Subcutaneous abdominal adipose tissue (tissue), 5 donors: ENCODE data around the gene OTUD5.

Experiments used
- H3K27ac ChIP-seq: one replicate; pipeline ENCODE4 v1.7.0; 2013; ENCODE audit warnings: low read depth, mild to moderate bottlenecking, inconsistent platforms, low read length, moderate library complexity
- H3K27me3 ChIP-seq, 5 donors: one replicate each; pipeline ENCODE4 v1.7.0; 2013; ENCODE audit warnings: low read length in 5 of 5, inconsistent platforms in 1 of 5; ENCODE audit not compliant: control insufficient read depth in 5 of 5, insufficient read depth in 4 of 5
- H3K36me3 ChIP-seq, 5 donors: one replicate each; pipeline ENCODE4 v1.7.0; 2013; ENCODE audit warnings: low read length in 5 of 5; ENCODE audit not compliant: control insufficient read depth in 5 of 5, insufficient read depth in 5 of 5
- H3K4me1 ChIP-seq, 5 donors: one replicate each; pipeline ENCODE4 v1.7.0; 2013; ENCODE audit warnings: low read length in 5 of 5, mild to moderate bottlenecking in 3 of 5, moderate library complexity in 1 of 5; ENCODE audit not compliant: control insufficient read depth in 5 of 5, insufficient read depth in 5 of 5
- H3K4me3 ChIP-seq, 5 donors: one replicate each; pipeline ENCODE4 v1.7.0; 2013; ENCODE audit warnings: low read length in 5 of 5, low read depth in 1 of 5
- H3K9ac ChIP-seq, 5 donors: one replicate each; pipeline ENCODE4 v1.7.0; 2013; ENCODE audit warnings: low read length in 5 of 5, mild to moderate bottlenecking in 4 of 5, moderate library complexity in 3 of 5
- H3K9me3 ChIP-seq, 5 donors: one replicate each; pipeline ENCODE4 v1.7.0; 2013; ENCODE audit warnings: low read length in 5 of 5; ENCODE audit not compliant: control insufficient read depth in 5 of 5
- donor health status: healthy.
- donor health status: healthy.
- donor health status: healthy.
- donor health status: healthy.
- donor health status: healthy.

The OTUD5 gene

GRCh38 chrX:48917139-48918001 lies 40.0 kb downstream of the OTUD5 start:
- Histone ChIP-seq H3K27ac (no peak overlapping the region), H3K9ac (no peak overlapping the region), H3K4me3 (peak overlapping the region in 4 of 5 donors; percentile 11 to 64 (median 51))

DNA sequence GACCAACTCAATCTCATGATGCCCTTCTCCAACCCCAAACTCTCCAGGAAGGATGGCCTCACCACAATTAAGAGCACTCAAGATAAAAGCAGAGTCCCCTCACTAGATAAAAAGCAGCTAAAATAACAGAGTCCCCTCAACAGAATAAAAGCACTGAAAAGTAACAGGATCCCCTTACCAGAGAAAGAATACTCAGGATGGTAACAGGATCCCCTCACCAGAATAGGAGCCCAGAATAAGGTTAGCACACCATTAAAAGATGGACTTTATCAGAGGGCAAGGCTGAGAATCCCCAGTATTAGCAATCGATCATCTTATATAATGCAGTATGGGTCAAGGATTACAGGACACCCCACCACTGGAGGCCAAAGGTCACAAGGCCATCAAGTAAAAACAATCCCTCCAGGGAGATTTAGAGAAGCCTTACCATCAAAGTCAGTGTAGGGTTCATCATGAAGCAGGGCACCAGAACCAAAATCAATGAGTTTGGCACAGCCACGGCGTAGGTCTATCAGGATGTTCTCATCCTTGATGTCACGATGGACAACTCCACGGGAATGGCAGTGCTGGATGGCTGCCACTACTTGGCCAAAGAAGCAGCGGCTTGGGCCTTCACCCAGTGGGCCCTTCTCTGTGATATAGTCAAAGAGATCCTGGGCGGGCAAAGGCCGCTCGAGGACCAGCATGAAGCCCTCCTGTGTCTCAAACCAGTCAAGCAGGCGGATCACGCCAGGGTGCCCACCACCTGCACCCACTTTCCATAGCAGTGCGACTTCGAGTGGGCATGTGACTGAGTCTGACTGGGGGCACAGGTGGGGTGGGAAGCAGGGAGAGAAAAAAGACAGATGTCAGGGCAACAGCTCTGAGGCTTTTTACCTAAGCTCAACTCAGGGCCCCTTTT lies 42.6 kb downstream of the OTUD5 start:
- H3K9me3 ChIP-seq: peaks cover 0 to 3% (median 0%) of the 10 kb centered on the region in 5 donors
- peaks cover 2 to 43% (median 34%) of the 10 kb centered on the region in 5 donors for H3K4me1 ChIP-seq
- H3K27me3 ChIP-seq: peaks cover 0 to 6% (median 2%) of the 10 kb centered on the region in 5 donors
- H3K36me3 ChIP-seq: peaks cover 0 to 17% (median 2%) of the 10 kb centered on the region in 5 donors
- H3K27ac ChIP-seq: no peak overlapping the region
- H3K4me3 ChIP-seq: no peak overlapping the region
- H3K9ac ChIP-seq: no peak overlapping the region

More at GRCh38 chrX:48917139-48918001, 40.0 kb downstream of the OTUD5 start:
- Histone ChIP-seq H3K9me3 (no peaks in the 10 kb centered on the region), H3K27me3 (peaks cover 0 to 8% (median 4%) of the 10 kb centered on the region in 5 donors), H3K4me1 (peaks cover 0 to 28% (median 26%) of the 10 kb centered on the region in 5 donors), H3K36me3 (peaks cover 0 to 27% (median 6%) of the 10 kb centered on the region in 5 donors)

GRCh38 chrX:48913605-48914366 lies 43.6 kb downstream of the OTUD5 start:
- H3K27me3 ChIP-seq: peaks cover 0 to 4% (median 2%) of the 10 kb centered on the region in 5 donors
- peaks cover 0 to 21% (median 6%) of the 10 kb centered on the region in 5 donors for H3K36me3 ChIP-seq

GRCh38 chrX:48911412-48912182 lies 45.8 kb downstream of the OTUD5 start, which contains the start of gene SLC35A2:
TSS of gene SLC35A2 (minus strand) at chrX:48911646. CDS start at chrX:48911636, 10 bp downstream.
- H3K4me3 ChIP-seq: peak within 1 kb of the TSS; percentile 74 to 87 (median 81)
- no peak within 1 kb of the TSS for H3K27ac ChIP-seq
- H3K4me1 ChIP-seq: peaks cover 2 to 16% (median 12%) of the 10 kb centered on the region in 5 donors
- peak within 1 kb of the TSS in 4 of 5 donors; percentile 57 to 86 (median 68) for H3K9ac ChIP-seq
- H3K36me3 ChIP-seq: peaks cover 0 to 27% (median 9%) of the 10 kb centered on the region in 5 donors
- H3K27me3 ChIP-seq: peaks cover 0 to 4% (median 0%) of the 10 kb centered on the region in 5 donors
- H3K9me3 ChIP-seq: peaks cover 0 to 3% (median 0%) of the 10 kb centered on the region in 5 donors

More at GRCh38 chrX:48913605-48914366, 43.6 kb downstream of the OTUD5 start:
- Histone ChIP-seq H3K9me3 (peaks cover 0 to 3% (median 0%) of the 10 kb centered on the region in 5 donors), H3K4me3 (no peak overlapping the region), H3K4me1 (peaks cover 2 to 35% (median 25%) of the 10 kb centered on the region in 5 donors), H3K9ac (no peak overlapping the region), H3K27ac (no peak overlapping the region)

DNA sequence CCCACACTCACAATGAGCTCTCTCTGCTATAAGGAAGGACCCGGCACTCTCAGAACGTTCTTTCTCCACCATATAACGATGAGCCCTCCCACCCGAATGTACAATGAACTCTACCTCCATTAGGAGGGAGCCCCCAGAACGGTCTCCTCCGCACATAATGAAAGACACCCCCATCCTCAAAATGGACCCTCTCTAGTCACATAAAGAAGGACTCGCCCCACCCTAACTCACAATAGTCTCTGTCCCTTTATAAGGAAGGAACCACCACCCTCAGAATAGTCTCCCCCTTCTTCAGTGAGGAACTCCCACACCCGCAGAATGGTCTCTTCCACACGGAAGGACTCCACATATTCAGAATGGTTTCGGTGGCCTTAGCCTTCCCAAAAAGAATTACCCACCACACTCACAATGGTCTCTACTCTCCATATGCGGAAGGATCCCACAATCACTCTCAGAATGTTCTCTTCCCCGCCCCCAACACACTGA lies 46.4 kb downstream of the OTUD5 start:
- Histone ChIP-seq H3K9ac (peak overlapping the region in 4 of 5 donors; percentile 57 to 86 (median 68)), H3K27me3 (peaks cover 0 to 4% (median 2%) of the 10 kb centered on the region in 5 donors), H3K4me1 (peaks cover 2 to 16% (median 12%) of the 10 kb centered on the region in 5 donors), H3K9me3 (peaks cover 0 to 5% (median 0%) of the 10 kb centered on the region in 5 donors), H3K4me3 (peak overlapping the region; percentile 74 to 87 (median 81)), H3K27ac (no peak overlapping the region), H3K36me3 (peaks cover 0 to 33% (median 9%) of the 10 kb centered on the region in 5 donors)

DNA sequence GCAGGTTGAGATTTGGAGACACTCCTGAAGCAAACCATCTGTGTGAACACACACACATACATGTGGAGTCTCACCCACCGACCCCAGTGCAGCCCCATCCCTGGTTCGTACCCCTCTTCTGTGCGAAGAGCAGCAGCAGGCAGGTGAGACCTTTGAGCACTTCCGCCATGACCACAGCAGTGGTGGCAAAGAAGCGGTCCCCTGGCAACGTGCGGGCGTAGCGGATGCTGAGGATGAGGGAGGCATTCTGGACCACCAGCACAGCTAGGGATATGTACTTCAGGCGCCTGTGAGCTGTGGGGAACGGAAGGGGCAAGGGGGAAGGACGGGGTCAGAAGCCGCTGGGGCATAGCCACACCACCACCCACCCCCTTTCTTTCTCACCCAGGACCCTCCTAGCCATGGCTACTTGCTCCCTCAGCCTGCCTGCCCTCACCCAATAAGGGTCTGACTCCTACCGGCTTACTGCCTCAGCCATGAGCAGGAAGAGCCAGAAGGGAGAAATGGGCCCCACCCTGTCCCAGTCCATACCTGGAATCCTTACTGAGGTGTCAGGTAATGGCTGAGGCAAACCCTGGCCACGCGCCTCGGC lies 47.6 kb downstream of the OTUD5 start:
- Histone ChIP-seq H3K27ac (no peak overlapping the region), H3K9me3 (peaks cover 0 to 5% (median 0%) of the 10 kb centered on the region in 5 donors), H3K27me3 (peaks cover 0 to 4% (median 2%) of the 10 kb centered on the region in 5 donors), H3K36me3 (peaks cover 0 to 41% (median 16%) of the 10 kb centered on the region in 5 donors), H3K4me3 (no peak overlapping the region), H3K4me1 (peaks cover 2 to 16% (median 12%) of the 10 kb centered on the region in 5 donors), H3K9ac (no peak overlapping the region)

GRCh38 chrX:48908600-48908999 lies 48.8 kb downstream of the OTUD5 start:
- Histone ChIP-seq H3K9ac (no peak overlapping the region), H3K4me1 (peaks cover 2 to 16% (median 12%) of the 10 kb centered on the region in 5 donors), H3K27ac (no peak overlapping the region), H3K36me3 (peaks cover 0 to 33% (median 17%) of the 10 kb centered on the region in 5 donors), H3K4me3 (no peak overlapping the region), H3K9me3 (peaks cover 0 to 5% (median 0%) of the 10 kb centered on the region in 5 donors), H3K27me3 (peaks cover 0 to 2% (median 2%) of the 10 kb centered on the region in 5 donors)

GRCh38 chrX:48905090-48905790 lies 52.2 kb downstream of the OTUD5 start:
- H3K4me1 ChIP-seq: peaks cover 0 to 2% (median 0%) of the 10 kb centered on the region in 5 donors

More at GRCh38 chrX:48905090-48905790, 52.2 kb downstream of the OTUD5 start:
- Histone ChIP-seq H3K9me3 (peaks cover 0 to 2% (median 0%) of the 10 kb centered on the region in 5 donors), H3K4me3 (no peak overlapping the region), H3K9ac (no peak overlapping the region), H3K27ac (no peak overlapping the region), H3K27me3 (peaks cover 0 to 7% (median 7%) of the 10 kb centered on the region in 5 donors), H3K36me3 (peaks cover 0 to 60% (median 36%) of the 10 kb centered on the region in 5 donors)
